Adrenal gland (tissue), 5 donors: ENCODE results near the gene ABI3BP.

Experiments
- POLR2A ChIP-seq, 2 donors: fragments of 450-650 bp; IDR thresholded peaks; one replicate each; pipeline ENCODE4 v1.6.1; 2017; ENCODE audit warnings: antibody characterized with exemption in 2 of 2, mild to moderate bottlenecking in 2 of 2, moderate library complexity in 1 of 2
- TF ChIP-seq, protein P1 (sequence below), 6 experiments: fragments of 450-650 bp in 4 of 6; fragments of 200-600 bp in 2 of 6; sonication (generic) in 1 of 6; IDR thresholded peaks; 1 replicate in 5 of 6; 2 replicates in 1 of 6; pipeline versions ENCODE4 v1.5.1 to v1.8.0; 2016 to 2021; ENCODE audit warnings: antibody characterized with exemption in 6 of 6, mild to moderate bottlenecking in 2 of 6, moderate library complexity in 1 of 6
- donor health status: DM: no; HTN: no; CAD: no.

DNA sequence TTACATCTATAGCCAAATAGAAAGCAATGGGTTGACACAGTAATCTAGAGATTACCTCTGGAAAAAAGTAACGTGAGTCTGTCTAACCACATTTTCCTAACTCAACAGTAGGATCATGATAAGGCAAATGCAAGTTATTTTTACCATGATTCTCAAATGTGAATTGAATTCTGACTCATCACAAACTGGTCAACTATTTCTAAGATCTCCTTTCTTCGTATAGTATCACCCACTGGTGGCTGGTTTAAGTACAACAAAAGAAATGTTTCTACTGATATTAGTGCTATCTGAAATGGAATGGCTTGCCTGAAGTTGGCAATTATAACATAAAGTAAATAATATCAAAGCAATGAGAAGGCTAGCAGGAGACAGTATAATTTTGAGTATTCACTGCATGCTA is 102.2 kb downstream of the ABI3BP start:
- TF ChIP-seq, protein P1, sequence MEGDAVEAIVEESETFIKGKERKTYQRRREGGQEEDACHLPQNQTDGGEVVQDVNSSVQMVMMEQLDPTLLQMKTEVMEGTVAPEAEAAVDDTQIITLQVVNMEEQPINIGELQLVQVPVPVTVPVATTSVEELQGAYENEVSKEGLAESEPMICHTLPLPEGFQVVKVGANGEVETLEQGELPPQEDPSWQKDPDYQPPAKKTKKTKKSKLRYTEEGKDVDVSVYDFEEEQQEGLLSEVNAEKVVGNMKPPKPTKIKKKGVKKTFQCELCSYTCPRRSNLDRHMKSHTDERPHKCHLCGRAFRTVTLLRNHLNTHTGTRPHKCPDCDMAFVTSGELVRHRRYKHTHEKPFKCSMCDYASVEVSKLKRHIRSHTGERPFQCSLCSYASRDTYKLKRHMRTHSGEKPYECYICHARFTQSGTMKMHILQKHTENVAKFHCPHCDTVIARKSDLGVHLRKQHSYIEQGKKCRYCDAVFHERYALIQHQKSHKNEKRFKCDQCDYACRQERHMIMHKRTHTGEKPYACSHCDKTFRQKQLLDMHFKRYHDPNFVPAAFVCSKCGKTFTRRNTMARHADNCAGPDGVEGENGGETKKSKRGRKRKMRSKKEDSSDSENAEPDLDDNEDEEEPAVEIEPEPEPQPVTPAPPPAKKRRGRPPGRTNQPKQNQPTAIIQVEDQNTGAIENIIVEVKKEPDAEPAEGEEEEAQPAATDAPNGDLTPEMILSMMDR (IDR thresholded peaks at IDR 0.05): peak in 3 of 6 experiments; percentile 17 to 25 (median 21)
- TF ChIP-seq POLR2A (IDR thresholded peaks at IDR 0.05): no peak
